Mammary epithelial cell (primary cell): ENCODE results near the gene PCDHA7.

Experiments
- CTCF ChIP-seq, 2 donors: IDR thresholded peaks in 1 of 2; conservative IDR thresholded peaks in 1 of 2; 2 replicates each; pipeline ENCODE4 v1.5.1; 2011 to 2012; ENCODE audit warnings: inconsistent platforms in 2 of 2, low read length in 2 of 2, mild to moderate bottlenecking in 2 of 2, control low read depth in 1 of 2, low read depth in 1 of 2; ENCODE audit not compliant: insufficient read depth in 1 of 2; ENCODE audit errors: extremely low read depth in 1 of 2
- EZH2 ChIP-seq: IDR thresholded peaks from 2 replicates; pipeline ENCODE4 v1.6.1; 2012; ENCODE audit warnings: low read length, inconsistent platforms, borderline replicate concordance

DNA sequence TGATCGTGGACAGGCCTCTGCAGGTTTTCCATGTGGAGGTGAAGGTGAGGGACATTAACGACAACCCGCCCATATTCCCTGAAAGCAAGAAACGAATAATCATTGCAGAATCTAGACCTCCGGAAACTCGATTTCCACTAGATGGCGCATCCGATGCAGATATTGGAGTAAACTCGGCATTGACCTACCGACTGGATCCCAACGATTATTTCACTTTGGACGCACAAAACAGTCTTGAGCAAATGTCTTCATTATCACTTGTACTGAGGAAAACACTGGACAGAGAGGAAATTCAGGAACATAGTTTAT, 48.5 kb downstream of the PCDHA7 start:
- TF ChIP-seq CTCF (conservative IDR thresholded peaks at IDR 0.05 in 1 of 2, IDR thresholded peaks at IDR 0.05 in 1 of 2; ENCODE audit: extremely low read depth in 1 of 2, insufficient read depth in 1 of 2, low read depth in 1 of 2, low read length in 2 of 2) = peak in 1 of 2 donors; percentile 40
- TF ChIP-seq EZH2 = no peak
